Small intestine (tissue), 7 donors: ENCODE data around the gene B9D2. TPM values are rescaled to one million over a fixed set of nuclear protein-coding genes. Genes with fewer than 3 reads are reported as not detected.
"Not testable (repeated sequence)": the region's sequence is repeated elsewhere in the genome, so short reads cannot be mapped to it uniquely, and the experiment has no call there.

Experiments
- DNase-seq, 2 donors: peaks; one replicate each; pipeline versions ENCODE4 v3.0.0 to v3.0.0-alpha.2; 2013
- FAIRE-seq: peaks from 2 replicates; lab custom pipeline; 2012; peaks lifted over from hg19 to GRCh38; lab: Jason Lieb, UNC
- H3K27ac ChIP-seq, 3 donors: one replicate each; pipeline ENCODE4 v1.5.1; 2013; ENCODE audit warnings: low read length in 2 of 3, mild to moderate bottlenecking in 2 of 3, control low read depth in 1 of 3, inconsistent platforms in 1 of 3, low read depth in 1 of 3, moderate library complexity in 1 of 3
- H3K27me3 ChIP-seq, 3 donors: one replicate each; pipeline ENCODE4 v1.6.1; 2013; ENCODE audit warnings: low read length in 3 of 3, inconsistent platforms in 1 of 3; ENCODE audit not compliant: control insufficient read depth in 3 of 3, insufficient read depth in 3 of 3
- H3K36me3 ChIP-seq, 3 donors: one replicate each; pipeline ENCODE4 v1.6.1; 2013; ENCODE audit warnings: low read length in 3 of 3, inconsistent platforms in 1 of 3, low read depth in 1 of 3, mild to moderate bottlenecking in 1 of 3, moderate library complexity in 1 of 3; ENCODE audit not compliant: control insufficient read depth in 3 of 3, insufficient read depth in 2 of 3
- H3K4me1 ChIP-seq, 3 donors: one replicate each; pipeline ENCODE4 v1.6.1; 2013; ENCODE audit warnings: low read length in 2 of 3, inconsistent platforms in 1 of 3, low read depth in 1 of 3, mild to moderate bottlenecking in 1 of 3, moderate library complexity in 1 of 3; ENCODE audit not compliant: control insufficient read depth in 3 of 3, insufficient read depth in 2 of 3
- H3K4me3 ChIP-seq, 3 donors: one replicate each; pipeline ENCODE4 v1.5.1; 2013; ENCODE audit warnings: low read length in 3 of 3, control low read depth in 1 of 3, inconsistent platforms in 1 of 3, low read depth in 1 of 3, mild to moderate bottlenecking in 1 of 3, moderate library complexity in 1 of 3
- H3K9me3 ChIP-seq, 2 donors: one replicate each; pipeline ENCODE4 v1.6.1; 2013; ENCODE audit warnings: low read depth in 1 of 2, low read length in 1 of 2; ENCODE audit not compliant: control insufficient read depth in 2 of 2, insufficient read depth in 1 of 2
- WGBS, 3 donors: extraction: QIAGEN DNeasy Blood & Tissue Kit; methylation state at CpG; one replicate each; pipeline ENCODE4 v1.1.7; 2013; 5-methylcytosine and 5-hydroxymethylcytosine counted together
- polyA plus RNA-seq, 4 donors: library from polyadenylated mRNA; stranded (reverse) in 3 of 4; unstranded in 1 of 4; fragments of 200-250 nt in 3 of 4; fragments of 120-200 nt in 1 of 4; gene quantifications; one replicate each; pipeline versions ENCODE4 v1.2.1 to v1.2.3, GENCODE V29; 2013
- donor health status: healthy with polysubstance abuse.
- donor health status: control.
- donor health status: control.
- donor health status: Bipolar disorder and iron deficiency.
- donor health status: healthy.

The B9D2 gene
- polyA plus RNA-seq, 4 donors, result 4.7 to 9.8 (median 5.9) TPM

DNA sequence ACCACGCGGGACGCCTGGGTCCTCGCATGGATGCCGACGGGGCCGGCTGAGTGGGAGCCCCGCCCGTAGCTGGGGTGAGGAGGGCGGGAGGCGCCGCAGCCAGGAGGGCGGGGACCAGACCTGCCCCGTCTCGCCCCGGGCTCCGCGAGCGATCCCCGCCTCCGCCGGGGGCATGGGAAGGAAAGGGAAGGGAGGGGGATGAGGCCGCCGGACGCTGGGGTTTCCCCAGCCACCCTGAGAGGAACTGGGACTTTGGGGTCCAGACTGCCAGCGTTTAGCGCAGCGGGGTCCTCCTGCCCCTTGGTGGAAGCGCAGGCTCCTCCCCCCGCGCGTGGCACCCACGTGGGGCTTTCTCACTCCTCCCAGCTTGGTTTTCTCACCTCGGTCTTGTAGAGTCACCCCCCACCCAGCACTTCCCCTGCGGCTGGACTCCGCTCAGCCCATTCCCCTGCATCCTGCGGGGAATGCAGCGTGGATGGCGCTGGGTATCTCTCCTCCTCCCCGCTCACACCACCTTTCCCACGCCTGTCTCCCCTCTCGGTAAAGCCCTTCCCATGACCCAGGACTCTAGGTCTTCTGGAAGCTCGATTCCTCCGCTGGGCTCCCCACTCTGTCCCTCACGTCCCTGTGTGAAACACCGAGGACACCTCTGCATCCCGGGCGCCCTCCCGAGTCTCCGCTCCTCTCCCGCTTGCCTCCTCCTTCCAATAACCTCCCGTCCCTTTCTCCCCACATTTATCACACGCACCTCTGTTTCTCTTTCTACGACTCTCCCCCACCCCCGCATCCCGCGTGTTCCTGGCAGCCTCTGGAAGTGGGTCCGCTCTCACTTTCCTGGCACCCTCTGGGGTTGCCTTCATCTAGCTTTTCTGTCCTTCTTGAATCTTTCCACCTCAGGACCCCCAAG, 12.4 kb downstream of the B9D2 start:
- Histone ChIP-seq H3K4me3 (peak overlapping the region; percentile 55 to 69 (median 69)), H3K36me3 (peaks cover 0 to 7% (median 0%) of the 10 kb centered on the region in 3 donors), H3K9me3 (no peaks in the 10 kb centered on the region), H3K27ac (peak overlapping the region in 1 of 3 donors; percentile 39), H3K4me1 (peaks cover 0 to 31% (median 2%) of the 10 kb centered on the region in 3 donors), H3K27me3 (peaks cover 0 to 52% (median 0%) of the 10 kb centered on the region in 3 donors)
- peak; percentile 57 to 63 for DNase-seq
- WGBS, 3 donors, result 0 to 1% (median 1%) methylated on average over 47 to 58 of the region's 58 CpGs
- no peak for FAIRE-seq

DNA sequence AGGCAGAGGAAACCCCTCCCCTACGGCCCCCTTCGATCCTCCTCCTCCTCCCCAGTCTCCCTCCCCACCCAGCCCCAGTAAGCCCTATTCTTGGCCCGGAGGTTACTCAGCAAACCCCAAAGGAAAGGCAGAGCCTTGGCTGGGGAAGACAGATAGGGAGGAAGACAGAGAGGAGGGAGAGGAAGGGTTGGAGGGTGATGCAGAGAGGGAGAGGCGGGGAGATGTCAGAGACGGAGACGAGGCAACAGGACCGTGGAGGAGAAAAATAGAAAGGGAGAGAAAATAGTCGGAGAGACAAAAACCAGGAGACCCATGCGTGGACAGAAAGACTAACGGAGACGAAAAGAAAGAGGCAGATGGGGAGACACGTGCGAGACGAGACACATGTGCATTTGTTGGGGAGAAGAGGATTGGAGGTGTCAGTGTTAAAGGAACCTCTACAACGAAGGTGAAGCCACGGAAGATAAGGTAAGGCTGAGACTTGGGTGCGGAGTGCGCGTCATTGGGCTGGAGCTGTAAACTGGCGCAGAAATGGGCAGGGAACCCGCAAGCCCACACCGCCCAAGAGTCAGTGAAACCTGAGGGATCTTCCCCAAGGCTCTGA, 13.1 kb downstream of the B9D2 start:
- H3K27me3 ChIP-seq, result peaks cover 0 to 52% (median 0%) of the 10 kb centered on the region in 3 donors
- peaks cover 0 to 7% (median 0%) of the 10 kb centered on the region in 3 donors for H3K36me3 ChIP-seq
- 2 to 5% (median 3%) methylated on average over 22 of the region's 22 CpGs for WGBS, 3 donors
- peak overlapping the region in 2 of 3 donors; percentile 5 to 39 for H3K27ac ChIP-seq
- peak overlapping the region; percentile 28 to 69 (median 55) for H3K4me3 ChIP-seq
- no peaks in the 10 kb centered on the region for H3K9me3 ChIP-seq
- DNase-seq (peak in 1 of 2 donors; percentile 35), FAIRE-seq (no peak)
- peaks cover 0 to 31% (median 2%) of the 10 kb centered on the region in 3 donors for H3K4me1 ChIP-seq

DNA sequence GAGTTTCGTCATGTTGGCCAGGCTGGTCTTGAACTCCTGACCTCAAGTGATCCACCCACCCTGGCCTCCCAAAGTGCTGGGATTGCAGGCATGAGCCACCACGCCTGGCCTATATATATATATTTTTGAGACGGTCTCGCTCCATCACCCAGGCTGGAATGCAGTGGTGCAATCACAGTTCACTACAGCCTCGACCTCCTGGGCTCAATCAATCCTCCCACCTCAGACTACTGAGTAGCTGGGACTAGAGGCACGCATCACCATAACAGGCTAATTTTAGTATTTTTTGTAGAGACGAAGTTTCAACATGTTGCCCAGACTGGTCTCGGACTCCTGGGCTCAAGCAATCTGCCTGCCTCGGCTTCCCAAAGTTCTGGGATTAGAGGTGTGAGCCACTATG, 17.0 kb downstream of the B9D2 start:
- FAIRE-seq, DNase-seq, H3K9me3 ChIP-seq, H3K27ac ChIP-seq, H3K4me3 ChIP-seq: not testable (repeated sequence)
- 86 to 95% (median 93%) methylated on average over 9 of the region's 9 CpGs for WGBS, 3 donors
- peaks cover 0 to 16% (median 2%) of the 10 kb centered on the region in 3 donors for H3K36me3 ChIP-seq
- H3K4me1 ChIP-seq, result peaks cover 0 to 13% (median 2%) of the 10 kb centered on the region in 3 donors
- peaks cover 0 to 29% (median 0%) of the 10 kb centered on the region in 3 donors for H3K27me3 ChIP-seq

DNA sequence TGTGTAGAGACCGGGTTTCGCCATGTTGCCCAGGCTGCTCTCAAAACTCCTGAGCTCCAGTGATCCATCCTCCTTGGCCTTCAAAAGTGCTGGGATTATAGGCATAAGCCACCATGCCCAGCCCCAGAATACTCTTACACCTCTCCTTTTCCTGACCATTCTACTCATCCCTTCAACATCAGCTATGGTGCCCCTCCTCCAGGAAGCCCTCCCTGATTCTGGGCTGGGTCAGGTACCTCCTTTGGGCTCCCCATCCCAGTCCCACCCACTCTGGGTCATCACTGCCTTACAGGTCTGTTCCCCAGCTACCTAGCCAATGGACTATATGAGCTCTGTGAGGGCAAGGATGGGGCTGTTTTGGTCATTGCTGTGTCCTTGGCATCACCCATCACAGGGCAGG, 19.8 kb downstream of the B9D2 start:
- WGBS, 3 donors, result 95 to 100% (median 97%) methylated on average over 2 of the region's 2 CpGs
- Histone ChIP-seq H3K4me3 (no peak overlapping the region), H3K27me3 (peaks cover 0 to 1% (median 0%) of the 10 kb centered on the region in 3 donors), H3K4me1 (peaks cover 0 to under 1% (median 0%) of the 10 kb centered on the region in 3 donors), H3K36me3 (peaks cover 0 to 19% (median 2%) of the 10 kb centered on the region in 3 donors), H3K27ac (no peak overlapping the region), H3K9me3 (no peaks in the 10 kb centered on the region)
- FAIRE-seq, result no peak
- DNase-seq, result no peak

DNA sequence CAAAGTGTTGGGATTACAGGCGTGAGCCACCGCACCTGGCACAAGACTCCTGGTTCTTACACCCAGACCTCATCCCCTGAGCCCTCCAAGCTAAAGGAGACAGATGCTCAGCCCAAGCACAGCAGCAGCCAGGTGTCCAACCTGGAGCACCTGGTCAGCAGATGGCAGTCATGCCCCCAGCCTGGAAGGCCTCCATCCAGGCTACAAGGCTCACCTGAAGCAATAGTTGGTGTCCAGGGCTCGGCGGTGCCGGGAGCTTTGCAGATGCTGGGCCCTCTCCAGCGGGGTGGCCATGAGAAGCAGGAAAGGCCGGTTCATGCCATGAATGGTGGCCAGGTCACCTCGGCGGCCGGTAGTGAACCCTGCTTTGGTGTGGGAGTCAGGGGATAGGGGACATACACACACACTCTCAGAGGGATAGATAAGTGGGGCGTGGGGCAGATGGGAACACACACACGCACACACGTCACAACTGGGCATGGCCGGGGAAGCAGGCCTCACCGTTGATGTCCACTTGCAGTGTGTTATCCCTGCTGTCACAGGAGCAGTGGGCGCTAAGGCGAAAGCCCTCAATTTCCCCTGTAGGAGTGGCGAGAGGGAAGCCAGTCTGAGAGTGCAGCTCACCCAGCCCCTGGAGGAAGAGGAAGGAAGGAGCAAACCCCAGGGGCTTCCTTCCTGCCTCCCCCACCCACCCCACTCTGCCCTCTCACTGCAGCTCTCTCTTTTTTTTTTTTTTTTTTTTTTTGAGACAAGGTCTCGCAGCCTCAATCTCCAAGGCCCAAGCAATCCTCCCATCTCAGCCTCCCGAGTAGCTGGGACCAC, 22.1 kb downstream of the B9D2 start:
- no peak for FAIRE-seq
- H3K27me3 ChIP-seq, result no peaks in the 10 kb centered on the region
- H3K36me3 ChIP-seq, result peaks cover 0 to 15% (median 2%) of the 10 kb centered on the region in 3 donors
- 64 to 77% (median 70%) methylated on average over 20 of the region's 20 CpGs for WGBS, 3 donors
- H3K27ac ChIP-seq, result no peak overlapping the region
- no peak overlapping the region for H3K4me3 ChIP-seq
- no peaks in the 10 kb centered on the region for H3K9me3 ChIP-seq
- H3K4me1 ChIP-seq, result no peaks in the 10 kb centered on the region
- peak; percentile 47 to 61 for DNase-seq

DNA sequence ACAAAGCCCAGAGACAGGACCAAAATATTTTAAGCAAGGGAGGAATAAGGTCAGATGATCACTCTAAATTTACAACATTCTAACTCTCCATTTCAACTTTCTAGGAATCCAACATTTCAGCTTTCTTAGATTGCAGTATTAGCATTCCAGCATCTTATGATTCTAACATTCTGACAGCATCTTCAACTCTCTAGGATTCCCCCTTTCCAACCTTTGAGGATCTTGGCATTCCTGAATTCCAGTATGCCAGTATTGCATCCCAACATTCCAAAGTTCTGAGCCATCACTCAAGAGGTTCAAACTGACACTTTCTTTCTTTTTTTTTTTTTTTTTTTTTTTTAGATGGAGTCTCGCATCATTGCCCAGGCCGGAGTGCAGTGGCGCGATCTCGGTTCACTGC, 24.0 kb downstream of the B9D2 start:
- Histone ChIP-seq H3K27ac (no peak overlapping the region), H3K4me3 (no peak overlapping the region), H3K36me3 (peaks cover 0 to 14% (median 2%) of the 10 kb centered on the region in 3 donors), H3K9me3 (no peaks in the 10 kb centered on the region), H3K4me1 (no peaks in the 10 kb centered on the region), H3K27me3 (no peaks in the 10 kb centered on the region)
- no peak for FAIRE-seq
- DNase-seq, result no peak
- 92 to 97% (median 94%) methylated on average over 5 of the region's 5 CpGs for WGBS, 3 donors

DNA sequence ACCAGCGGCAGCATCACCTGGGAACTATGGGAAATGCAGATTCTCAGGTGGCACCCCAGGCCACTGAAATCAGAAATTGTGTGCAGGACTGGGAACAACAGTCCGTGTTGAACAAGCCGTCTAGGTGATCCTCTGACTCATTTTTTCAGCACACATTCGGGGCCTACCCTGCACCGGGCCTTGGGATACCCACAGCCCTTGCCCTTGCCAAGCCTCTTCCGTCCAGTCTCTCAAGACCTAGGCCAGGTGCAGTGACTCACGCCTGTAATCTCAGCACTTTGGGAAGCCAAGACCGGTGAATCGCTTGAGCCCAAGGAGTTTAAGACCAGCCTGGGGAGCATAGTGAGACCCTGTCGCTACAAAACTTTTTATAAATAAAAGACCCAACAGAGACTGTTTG, 28.5 kb downstream of the B9D2 start:
- no peaks in the 10 kb centered on the region for H3K9me3 ChIP-seq
- 89 to 94% (median 91%) methylated on average over 10 of the region's 10 CpGs for WGBS, 3 donors
- H3K4me1 ChIP-seq, result no peaks in the 10 kb centered on the region
- DNase-seq (no peak), FAIRE-seq (no peak)
- no peak overlapping the region for H3K27ac ChIP-seq
- peaks cover 0 to 15% (median 0%) of the 10 kb centered on the region in 3 donors for H3K27me3 ChIP-seq
- peaks cover 0 to 13% (median 6%) of the 10 kb centered on the region in 3 donors for H3K36me3 ChIP-seq
- H3K4me3 ChIP-seq, result no peak overlapping the region
